Type B pancreatic cell (in vitro differentiated cells): ENCODE measurements around the gene CELSR1. TPM values are rescaled to one million over a fixed set of nuclear protein-coding genes. Genes with fewer than 3 reads are reported as not detected.

Experiments
- DNase-seq: peaks from one replicate; pipeline ENCODE4 v3.0.0; 2021; ENCODE audit warnings: mixed read lengths; ENCODE audit not compliant: unreplicated experiment; ENCODE audit errors: extremely low spot score
- H3K27ac Mint-ChIP-seq: 2 replicates; pipeline ENCODE4 v1.8.0; 2021; ENCODE audit warnings: mild to moderate bottlenecking, mixed read lengths
- H3K27me3 Mint-ChIP-seq: 2 replicates; pipeline ENCODE4 v1.8.0; 2021; ENCODE audit warnings: mixed read lengths
- H3K36me3 Mint-ChIP-seq: 2 replicates; pipeline ENCODE4 v1.8.0; 2021; ENCODE audit warnings: mixed read lengths
- H3K4me1 Mint-ChIP-seq: one replicate; pipeline ENCODE4 v1.8.0; 2021; ENCODE audit warnings: mixed read lengths; ENCODE audit not compliant: unreplicated experiment
- H3K4me3 Mint-ChIP-seq: 2 replicates; pipeline ENCODE4 v1.8.0; 2021; ENCODE audit warnings: mild to moderate bottlenecking, mixed read lengths
- H3K9me3 Mint-ChIP-seq: 2 replicates; pipeline ENCODE4 v1.8.0; 2021; ENCODE audit warnings: mixed read lengths
- total RNA-seq: library from RNA; stranded (reverse); gene quantifications from 2 replicates; pipeline ENCODE4 v1.2.1, GENCODE V29; 2021; ENCODE audit warnings: low replicate concordance
- TF ChIP-seq, protein P1 (sequence below): fragments of 200-600 bp; sonication (generic); conservative IDR thresholded peaks from 2 replicates; pipeline ENCODE4 v1.5.0; 2021; ENCODE audit warnings: antibody characterized with exemption, mild to moderate bottlenecking

Gene CELSR1
- total RNA-seq, 1 donor from 2014 or later: 27.8 TPM

DNA sequence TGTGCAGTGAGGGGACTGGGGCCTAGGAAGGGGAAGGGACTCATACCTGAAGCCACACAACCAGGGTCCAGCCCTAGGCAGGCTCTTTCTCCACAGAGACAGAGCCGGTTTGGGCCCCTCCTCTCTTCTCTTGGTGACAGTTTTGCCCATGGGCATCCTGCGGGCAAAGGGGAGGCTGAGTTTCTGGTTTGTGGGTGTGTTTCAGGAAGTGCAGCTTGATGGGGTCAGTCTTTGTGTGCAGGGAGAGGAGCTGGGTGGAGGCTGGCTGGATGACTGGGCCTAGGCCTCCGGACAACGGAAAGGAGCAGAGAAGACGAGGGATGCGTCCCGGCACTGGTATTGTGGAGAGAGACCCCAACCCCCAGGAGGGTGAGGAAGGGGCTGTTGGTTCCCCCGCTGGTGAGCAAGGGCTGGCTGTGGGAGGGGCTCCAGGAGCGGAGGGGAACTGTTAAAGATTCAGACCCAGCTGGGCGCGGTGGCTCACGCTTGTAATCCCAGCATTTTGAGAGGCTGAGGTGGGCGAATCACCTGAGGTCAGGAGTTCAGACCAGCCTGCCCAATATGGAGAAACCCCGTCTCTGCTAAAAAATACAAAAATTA is 23.4 kb upstream of the CELSR1 start:
- Mint-ChIP-seq H3K27me3 (no peaks in the 10 kb centered on the region), H3K36me3 (no peaks in the 10 kb centered on the region), H3K9me3 (no peaks in the 10 kb centered on the region), H3K27ac (no peak overlapping the region), H3K4me3 (no peak overlapping the region), H3K4me1 (peaks cover 4% of the 10 kb centered on the region)
- TF ChIP-seq, protein P1, sequence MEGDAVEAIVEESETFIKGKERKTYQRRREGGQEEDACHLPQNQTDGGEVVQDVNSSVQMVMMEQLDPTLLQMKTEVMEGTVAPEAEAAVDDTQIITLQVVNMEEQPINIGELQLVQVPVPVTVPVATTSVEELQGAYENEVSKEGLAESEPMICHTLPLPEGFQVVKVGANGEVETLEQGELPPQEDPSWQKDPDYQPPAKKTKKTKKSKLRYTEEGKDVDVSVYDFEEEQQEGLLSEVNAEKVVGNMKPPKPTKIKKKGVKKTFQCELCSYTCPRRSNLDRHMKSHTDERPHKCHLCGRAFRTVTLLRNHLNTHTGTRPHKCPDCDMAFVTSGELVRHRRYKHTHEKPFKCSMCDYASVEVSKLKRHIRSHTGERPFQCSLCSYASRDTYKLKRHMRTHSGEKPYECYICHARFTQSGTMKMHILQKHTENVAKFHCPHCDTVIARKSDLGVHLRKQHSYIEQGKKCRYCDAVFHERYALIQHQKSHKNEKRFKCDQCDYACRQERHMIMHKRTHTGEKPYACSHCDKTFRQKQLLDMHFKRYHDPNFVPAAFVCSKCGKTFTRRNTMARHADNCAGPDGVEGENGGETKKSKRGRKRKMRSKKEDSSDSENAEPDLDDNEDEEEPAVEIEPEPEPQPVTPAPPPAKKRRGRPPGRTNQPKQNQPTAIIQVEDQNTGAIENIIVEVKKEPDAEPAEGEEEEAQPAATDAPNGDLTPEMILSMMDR: no peak
- DNase-seq: no peak

- Mint-ChIP-seq H3K36me3 (no peaks in the 10 kb centered on the region), H3K27ac (no peak overlapping the region), H3K4me1 (no peaks in the 10 kb centered on the region), H3K4me3 (no peak overlapping the region), H3K27me3 (no peaks in the 10 kb centered on the region), H3K9me3 (no peaks in the 10 kb centered on the region)
- TF ChIP-seq, protein P1: no peak
- no peak for DNase-seq
Observed at GRCh38 chr22:46557736-46558480, 20.5 kb upstream of the CELSR1 start.

DNA sequence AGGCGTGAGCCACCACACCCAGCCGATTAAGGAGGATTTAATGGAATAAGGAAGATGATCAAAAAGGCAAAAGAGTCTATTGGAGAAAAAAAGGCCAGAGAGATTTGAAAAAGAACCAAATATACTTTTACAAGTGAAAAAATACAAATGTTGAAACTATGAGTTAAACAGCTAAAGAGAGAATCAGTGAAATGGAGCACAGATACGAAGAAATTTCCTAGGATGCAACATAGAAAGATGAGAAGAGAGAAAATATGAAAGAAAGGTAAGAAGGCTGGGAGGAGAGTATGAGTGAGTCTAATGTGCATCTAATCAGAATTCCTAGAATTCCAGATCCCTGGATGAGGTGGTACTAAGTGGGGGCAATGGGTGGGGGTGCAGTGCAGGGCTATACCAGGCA is 19.4 kb upstream of the CELSR1 start:
- Mint-ChIP-seq H3K27ac (no peak overlapping the region), H3K4me3 (no peak overlapping the region), H3K4me1 (no peaks in the 10 kb centered on the region), H3K36me3 (no peaks in the 10 kb centered on the region), H3K27me3 (no peaks in the 10 kb centered on the region), H3K9me3 (no peaks in the 10 kb centered on the region)
- DNase-seq: no peak
- TF ChIP-seq, protein P1: no peak

GRCh38 chr22:46553189-46553588 is 15.8 kb upstream of the CELSR1 start:
- TF ChIP-seq, protein P1: no peak
- Mint-ChIP-seq H3K9me3 (no peaks in the 10 kb centered on the region), H3K36me3 (no peaks in the 10 kb centered on the region)

GRCh38 chr22:46551996-46552395 is 14.6 kb upstream of the CELSR1 start:
- TF ChIP-seq, protein P1: no peak
- peaks cover 22% of the 10 kb centered on the region for H3K4me1 Mint-ChIP-seq
- H3K36me3 Mint-ChIP-seq: no peaks in the 10 kb centered on the region
- no peak overlapping the region for H3K27ac Mint-ChIP-seq
- H3K4me3 Mint-ChIP-seq: no peak overlapping the region
- no peak for DNase-seq
- H3K27me3 Mint-ChIP-seq: peaks cover 7% of the 10 kb centered on the region
- H3K9me3 Mint-ChIP-seq: no peaks in the 10 kb centered on the region

More at GRCh38 chr22:46553189-46553588, 15.8 kb upstream of the CELSR1 start:
- no peak for DNase-seq
- Mint-ChIP-seq H3K4me1 (peaks cover 14% of the 10 kb centered on the region), H3K27me3 (peaks cover 4% of the 10 kb centered on the region), H3K4me3 (no peak overlapping the region), H3K27ac (no peak overlapping the region)
